Esophagus squamous epithelium (tissue), 5 donors: ENCODE measurements around the gene HIBCH. TPM values are rescaled to one million over a fixed set of nuclear protein-coding genes. Genes with fewer than 3 reads are reported as not detected.
"Not testable (repeated sequence)": the region's sequence is repeated elsewhere in the genome, so short reads cannot be mapped to it uniquely, and the experiment has no call there.

Experiments used
- DNase-seq: peaks from one replicate; lab custom pipeline; 2025; lab: John Stamatoyannopoulos, UW
- H3K27ac ChIP-seq, 4 donors: fragments of 200-600 bp; sonication (generic); one replicate each; pipeline ENCODE4 v1.5.1; 2016 to 2019; ENCODE audit warnings: mild to moderate bottlenecking in 1 of 4
- H3K27me3 ChIP-seq, 4 donors: fragments of 200-600 bp; sonication (generic); 1 replicate in 3 of 4; 2 replicates in 1 of 4; pipeline versions ENCODE4 v1.5.1 to v1.6.0; 2017 to 2021; ENCODE audit warnings: antibody characterized with exemption in 1 of 4
- H3K36me3 ChIP-seq, 3 donors: fragments of 200-600 bp; sonication (generic); one replicate each; pipeline ENCODE4 v1.5.1; 2016 to 2019
- H3K4me1 ChIP-seq, 3 donors: fragments of 200-600 bp; sonication (generic); one replicate each; pipeline ENCODE4 v1.5.1; 2017 to 2019
- H3K4me3 ChIP-seq, 4 donors: fragments of 200-600 bp; sonication (generic); 1 replicate in 3 of 4; 2 replicates in 1 of 4; pipeline ENCODE4 v1.5.1; 2016 to 2019; ENCODE audit warnings: mild to moderate bottlenecking in 2 of 4, moderate library complexity in 1 of 4
- H3K9me3 ChIP-seq, 3 donors: fragments of 200-600 bp; sonication (generic); one replicate each; pipeline ENCODE4 v1.5.1; 2016 to 2019
- POLR2A ChIP-seq, 4 donors: fragments of 450-650 bp; IDR thresholded peaks; one replicate each; pipeline ENCODE4 v1.6.1; 2017; ENCODE audit warnings: antibody characterized with exemption in 4 of 4, mild to moderate bottlenecking in 4 of 4, moderate library complexity in 3 of 4
- WGBS, 2 donors: methylation state at CpG; one replicate each; pipeline ENCODE4 v1.1.5; 2018; 5-methylcytosine and 5-hydroxymethylcytosine counted together
- intact Hi-C: fragments of 100-400 bp; cut with DNase I; formaldehyde crosslinking; loops from one replicate; pipeline ENCODE4 v1.15.0; 2022
- total RNA-seq, 4 donors: library from RNA; depleted of rRNA; stranded (reverse); fragments of >200 nt; gene quantifications; one replicate each; pipeline ENCODE4 v1.1.0, GENCODE V29; 2016
- TF ChIP-seq, protein P1 (sequence below), 6 experiments: fragments of 450-650 bp in 4 of 6; fragments of 200-600 bp in 2 of 6; sonication (generic) in 2 of 6; IDR thresholded peaks; one replicate each; pipeline ENCODE4 v1.5.1; 2016 to 2019; ENCODE audit warnings: antibody characterized with exemption in 6 of 6, mild to moderate bottlenecking in 4 of 6, moderate library complexity in 4 of 6
- donor health status: DM: yes; HTN: yes; CAD: no.

The HIBCH gene
- total RNA-seq, 4 donors from 2014 or later: 20.9 to 31.5 (median 29.9) TPM

DNA sequence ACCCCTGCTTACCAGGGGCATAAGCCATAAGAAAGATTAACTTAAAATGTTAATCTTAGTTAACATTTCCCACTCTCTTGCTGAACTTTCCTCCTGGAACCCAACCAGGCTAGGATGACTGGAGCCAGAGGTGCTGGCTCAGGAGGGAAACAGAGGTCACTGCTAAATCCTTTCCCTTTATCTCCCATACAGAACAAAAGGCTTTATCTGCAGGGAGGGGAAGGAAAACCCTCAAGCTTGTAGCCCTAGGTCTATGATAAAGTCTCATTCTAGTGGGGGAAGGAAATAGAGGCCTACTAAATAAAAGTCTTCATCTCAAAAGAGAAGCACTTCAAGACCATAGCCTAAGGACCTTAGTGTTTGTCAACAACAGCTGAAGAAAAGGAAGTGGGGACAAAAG is 18.6 kb downstream of the HIBCH start:
- no peak for TF ChIP-seq POLR2A (IDR thresholded peaks at IDR 0.05)
- TF ChIP-seq, protein P1, sequence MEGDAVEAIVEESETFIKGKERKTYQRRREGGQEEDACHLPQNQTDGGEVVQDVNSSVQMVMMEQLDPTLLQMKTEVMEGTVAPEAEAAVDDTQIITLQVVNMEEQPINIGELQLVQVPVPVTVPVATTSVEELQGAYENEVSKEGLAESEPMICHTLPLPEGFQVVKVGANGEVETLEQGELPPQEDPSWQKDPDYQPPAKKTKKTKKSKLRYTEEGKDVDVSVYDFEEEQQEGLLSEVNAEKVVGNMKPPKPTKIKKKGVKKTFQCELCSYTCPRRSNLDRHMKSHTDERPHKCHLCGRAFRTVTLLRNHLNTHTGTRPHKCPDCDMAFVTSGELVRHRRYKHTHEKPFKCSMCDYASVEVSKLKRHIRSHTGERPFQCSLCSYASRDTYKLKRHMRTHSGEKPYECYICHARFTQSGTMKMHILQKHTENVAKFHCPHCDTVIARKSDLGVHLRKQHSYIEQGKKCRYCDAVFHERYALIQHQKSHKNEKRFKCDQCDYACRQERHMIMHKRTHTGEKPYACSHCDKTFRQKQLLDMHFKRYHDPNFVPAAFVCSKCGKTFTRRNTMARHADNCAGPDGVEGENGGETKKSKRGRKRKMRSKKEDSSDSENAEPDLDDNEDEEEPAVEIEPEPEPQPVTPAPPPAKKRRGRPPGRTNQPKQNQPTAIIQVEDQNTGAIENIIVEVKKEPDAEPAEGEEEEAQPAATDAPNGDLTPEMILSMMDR (IDR thresholded peaks at IDR 0.05): no peak
- Histone ChIP-seq H3K27ac (no peak overlapping the region), H3K4me1 (no peaks in the 10 kb centered on the region), H3K27me3 (no peaks in the 10 kb centered on the region), H3K4me3 (no peak overlapping the region), H3K9me3 (no peaks in the 10 kb centered on the region), H3K36me3 (peaks cover 0 to 48% (median 8%) of the 10 kb centered on the region in 3 donors)
- no peak for DNase-seq
- intact Hi-C loops: no loop called here

DNA sequence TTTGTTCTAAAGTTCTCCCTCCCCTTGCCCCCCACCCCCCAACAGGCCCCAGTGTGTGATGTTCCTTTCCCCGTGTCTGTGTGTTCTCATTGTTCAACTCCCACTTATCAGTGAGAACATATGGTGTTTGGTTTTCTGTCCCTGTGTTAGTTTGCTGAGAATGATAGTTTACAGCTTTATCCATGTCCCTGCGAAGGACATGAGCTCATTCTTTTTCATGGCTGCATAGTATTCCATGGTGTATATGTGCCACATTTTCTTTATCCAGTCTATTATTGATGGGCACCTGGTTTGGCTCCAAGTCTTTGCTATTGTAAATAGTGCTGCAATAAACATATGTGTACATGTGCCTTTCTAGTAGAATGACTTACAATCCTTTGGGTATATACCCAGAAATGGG is 21.7 kb downstream of the HIBCH start:
- DNase-seq, intact Hi-C loops, H3K9me3 ChIP-seq, H3K27ac ChIP-seq, H3K4me1 ChIP-seq, H3K27me3 ChIP-seq, H3K4me3 ChIP-seq: not testable (repeated sequence)
- H3K36me3 ChIP-seq: peaks cover 0 to 60% (median 17%) of the 10 kb centered on the region in 3 donors
- WGBS, 2 donors: 90 to 100% methylated on average over 2 of the region's 2 CpGs

DNA sequence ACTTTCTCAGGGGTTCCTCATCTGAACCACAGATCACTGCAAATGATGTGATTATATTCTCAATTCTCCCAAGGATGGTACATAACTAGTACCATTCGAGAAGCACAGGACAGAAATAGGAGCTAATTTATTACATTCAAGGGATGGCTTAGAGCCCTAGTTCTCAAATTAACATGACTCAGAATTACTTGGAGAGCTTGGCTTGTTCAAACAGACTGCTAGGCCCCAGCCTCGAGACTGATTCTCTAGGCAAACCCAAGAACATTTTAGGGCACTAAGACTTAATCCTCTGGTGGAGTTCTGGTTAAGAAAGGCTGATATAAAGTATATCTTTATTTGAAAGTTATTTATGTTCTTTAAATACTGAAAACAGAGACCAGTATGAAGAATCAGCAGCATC is 35.8 kb downstream of the HIBCH start:
- Histone ChIP-seq H3K36me3 (peaks cover 0 to 77% (median 0%) of the 10 kb centered on the region in 3 donors), H3K4me1 (peaks cover 0 to 24% (median 6%) of the 10 kb centered on the region in 3 donors), H3K9me3 (no peaks in the 10 kb centered on the region), H3K4me3 (no peak overlapping the region), H3K27ac (no peak overlapping the region), H3K27me3 (no peaks in the 10 kb centered on the region)
- WGBS, 2 donors: 43 to 50% methylated on average over 2 of the region's 2 CpGs
- no peak for DNase-seq
- TF ChIP-seq POLR2A (IDR thresholded peaks at IDR 0.05): no peak
- TF ChIP-seq, protein P1 (IDR thresholded peaks at IDR 0.05): no peak
- intact Hi-C loops: no loop called here

DNA sequence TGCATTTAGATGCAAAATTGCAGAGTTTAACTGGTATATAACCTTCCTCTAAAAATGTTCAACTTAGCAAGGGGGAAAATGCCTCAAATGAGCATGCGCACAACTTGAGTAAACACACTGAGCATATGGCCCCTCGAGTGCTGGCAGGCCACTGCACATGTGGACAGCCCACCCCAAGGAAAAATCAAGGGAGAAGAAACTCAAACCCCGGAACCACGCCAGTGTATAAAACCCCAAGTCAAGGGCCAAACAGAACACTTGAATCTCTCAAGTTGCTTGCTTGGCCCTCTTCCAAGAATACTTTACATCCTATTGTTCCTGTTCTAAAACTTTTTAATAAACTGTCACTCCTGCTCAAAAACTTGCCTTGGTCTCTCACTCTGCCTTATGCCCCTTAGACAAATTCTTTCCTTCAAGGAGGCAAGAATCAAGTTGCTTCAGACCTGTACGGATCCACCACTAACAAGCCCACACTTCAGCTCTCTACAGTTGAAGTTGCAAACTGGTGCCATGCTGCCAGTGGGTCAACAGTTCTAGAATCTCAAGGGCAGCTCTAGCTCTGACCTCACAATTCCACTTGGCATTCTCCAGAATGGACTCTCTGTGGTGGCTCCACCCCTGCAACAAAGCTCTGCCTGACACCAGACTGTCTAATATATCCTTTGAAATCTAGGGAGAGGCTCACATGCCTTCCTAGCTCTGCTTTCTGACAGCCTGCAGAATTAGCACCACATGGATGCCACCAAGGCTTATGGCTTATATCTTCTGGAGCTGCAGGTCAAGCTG is 38.9 kb downstream of the HIBCH start:
- H3K9me3 ChIP-seq: no peaks in the 10 kb centered on the region
- H3K27me3 ChIP-seq: no peaks in the 10 kb centered on the region
- intact Hi-C loops: no loop called here
- no peak for TF ChIP-seq POLR2A (IDR thresholded peaks at IDR 0.05)
- TF ChIP-seq, protein P1 (IDR thresholded peaks at IDR 0.05): no peak
- WGBS, 2 donors: 79 to 87% methylated on average over 5 of the region's 5 CpGs
- no peak for DNase-seq
- H3K36me3 ChIP-seq: peaks cover 0 to 55% (median 0%) of the 10 kb centered on the region in 3 donors
- no peak overlapping the region for H3K4me3 ChIP-seq
- peaks cover 0 to 26% (median 6%) of the 10 kb centered on the region in 3 donors for H3K4me1 ChIP-seq
- peak overlapping the region in 1 of 4 donors; percentile 79 for H3K27ac ChIP-seq

DNA sequence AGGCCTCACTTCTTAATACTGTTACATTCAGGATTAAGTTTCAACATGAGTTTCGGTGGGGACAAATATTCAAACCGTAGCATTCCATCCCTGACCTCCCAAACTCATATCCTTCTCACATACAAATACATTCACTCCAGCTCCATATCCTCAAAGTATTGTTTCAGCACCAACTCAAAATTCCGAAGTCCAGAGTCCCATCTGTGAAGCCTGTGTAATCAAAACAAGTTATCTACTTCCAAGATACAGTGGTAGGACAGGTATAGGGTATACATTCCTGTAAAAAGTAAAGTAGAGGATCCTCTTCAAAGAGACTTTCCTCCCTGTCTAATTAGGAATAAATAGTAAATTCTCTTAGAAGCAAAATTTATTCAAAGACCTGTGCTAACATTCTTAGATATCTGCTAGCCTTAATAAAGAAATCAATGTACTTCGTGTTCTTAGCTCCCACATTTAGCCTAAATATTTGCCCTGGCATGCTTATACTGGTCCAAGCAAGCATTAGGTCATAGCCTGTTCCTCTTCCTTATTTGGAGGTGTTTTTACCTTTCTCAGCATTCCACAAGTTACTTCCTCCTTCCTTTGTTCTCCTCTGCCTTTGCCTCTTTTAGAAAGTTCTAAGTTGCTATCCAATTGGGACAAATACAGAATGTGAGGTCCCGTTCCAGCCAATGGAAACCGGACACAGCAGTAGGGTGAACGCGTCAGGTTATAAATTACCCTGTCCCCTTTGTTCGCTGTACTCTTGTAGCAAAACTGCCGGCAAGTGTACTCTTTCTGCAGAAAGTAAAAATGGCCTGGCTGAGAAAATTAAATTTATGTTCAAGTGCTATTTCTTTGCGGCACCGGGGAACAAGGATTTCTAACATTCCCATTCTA is 40.1 kb downstream of the HIBCH start:
- H3K4me3 ChIP-seq, H3K27me3 ChIP-seq, intact Hi-C loops, DNase-seq, H3K9me3 ChIP-seq: not testable (repeated sequence)
- Histone ChIP-seq H3K27ac (peak overlapping the region; percentile 43 to 79 (median 54)), H3K4me1 (peaks cover 0 to 26% (median 6%) of the 10 kb centered on the region in 3 donors), H3K36me3 (peaks cover 0 to 52% (median 0%) of the 10 kb centered on the region in 3 donors)
- WGBS, 2 donors: 54 to 78% methylated on average over 5 to 12 of the region's 12 CpGs
